H9 (cell line): Measurements from ENCODE around the gene TDRD3. TPM values are rescaled to one million over a fixed set of nuclear protein-coding genes. Genes with fewer than 3 reads are reported as not detected.
A peak's percentile ranks its signal among the peaks of the same experiment; 100 is the strongest.

Experiments used
- DNase-seq: peaks from one replicate; pipeline ENCODE4 v3.0.0-alpha.2; 2017
- H2AFZ ChIP-seq: one replicate; pipeline ENCODE4 v1.6.1; 2013; ENCODE audit warnings: mild to moderate bottlenecking, low read length, control low read depth, moderate library complexity
- H2AK5ac ChIP-seq: 2 replicates; pipeline ENCODE4 v1.6.1; 2013; ENCODE audit warnings: low read length, control low read depth, mixed read lengths; ENCODE audit not compliant: insufficient read length
- H2BK120ac ChIP-seq: one replicate; pipeline ENCODE4 v1.6.1; 2013; ENCODE audit warnings: low read depth, mild to moderate bottlenecking, low read length, control low read depth, inconsistent platforms; ENCODE audit not compliant: poor library complexity, severe bottlenecking
- H2BK12ac ChIP-seq: 2 replicates; pipeline ENCODE4 v1.6.1; 2013; ENCODE audit warnings: low read length, control low read depth, mixed read lengths, low read depth; ENCODE audit not compliant: insufficient read length
- H2BK15ac ChIP-seq: 2 replicates; pipeline ENCODE4 v1.6.1; 2013; ENCODE audit warnings: low read depth, low read length, control low read depth
- H2BK20ac ChIP-seq: one replicate; pipeline ENCODE4 v1.6.1; 2013; ENCODE audit warnings: low read depth, mild to moderate bottlenecking, low read length, control low read depth, inconsistent platforms; ENCODE audit not compliant: poor library complexity, severe bottlenecking
- H2BK5ac ChIP-seq: 2 replicates; pipeline ENCODE4 v1.6.1; 2013; ENCODE audit warnings: low read length, control low read depth, mixed read lengths; ENCODE audit not compliant: insufficient read length
- H3K14ac ChIP-seq: 2 replicates; pipeline ENCODE4 v1.6.1; 2013; ENCODE audit warnings: low read length, control low read depth; ENCODE audit not compliant: insufficient read depth
- H3K18ac ChIP-seq: 2 replicates; pipeline ENCODE4 v1.6.1; 2013; ENCODE audit warnings: low read depth, mild to moderate bottlenecking, mixed read lengths, low read length, control low read depth; ENCODE audit not compliant: insufficient read length
- H3K23ac ChIP-seq: 2 replicates; pipeline ENCODE4 v1.6.1; 2013; ENCODE audit warnings: low read length, control low read depth, mixed read lengths, low read depth; ENCODE audit not compliant: insufficient read length
- H3K23me2 ChIP-seq: 2 replicates; pipeline ENCODE4 v1.6.1; 2013; ENCODE audit warnings: low read depth, mild to moderate bottlenecking, mixed read lengths, low read length, control low read depth; ENCODE audit not compliant: insufficient read length, poor library complexity, severe bottlenecking
- H3K27ac ChIP-seq: 2 replicates; pipeline ENCODE4 v1.5.1; 2013; ENCODE audit warnings: low read length, control low read depth, mixed read lengths, low read depth; ENCODE audit not compliant: insufficient read length
- H3K27me3 ChIP-seq: 2 replicates; pipeline ENCODE4 v1.6.1; 2013; ENCODE audit warnings: low read length, control low read depth, inconsistent platforms; ENCODE audit not compliant: insufficient read depth
- H3K4ac ChIP-seq: 2 replicates; pipeline ENCODE4 v1.6.1; 2013; ENCODE audit warnings: low read depth, mild to moderate bottlenecking, control low read depth, inconsistent platforms, low read length, moderate library complexity
- H3K4me1 ChIP-seq: 2 replicates; pipeline ENCODE4 v1.6.1; 2013; ENCODE audit warnings: low read length, control low read depth, inconsistent platforms; ENCODE audit not compliant: insufficient read depth
- H3K4me2 ChIP-seq: 2 replicates; pipeline ENCODE4 v1.6.1; 2013; ENCODE audit warnings: low read length, control low read depth, mixed read lengths; ENCODE audit not compliant: insufficient read length, insufficient read depth
- H3K56ac ChIP-seq: 2 replicates; pipeline ENCODE4 v1.6.1; 2013; ENCODE audit warnings: low read depth, mild to moderate bottlenecking, mixed read lengths, low read length, control low read depth; ENCODE audit not compliant: insufficient read length
- H3K79me1 ChIP-seq: 2 replicates; pipeline ENCODE4 v1.6.1; 2013; ENCODE audit warnings: low read depth, mild to moderate bottlenecking, moderate library complexity, low read length, control low read depth, inconsistent platforms; ENCODE audit not compliant: insufficient read depth, poor library complexity, severe bottlenecking
- H3K79me2 ChIP-seq: 2 replicates; pipeline ENCODE4 v1.6.1; 2013; ENCODE audit warnings: low read length, control low read depth, inconsistent platforms; ENCODE audit not compliant: insufficient read depth
- H3K9ac ChIP-seq: 2 replicates; pipeline ENCODE4 v1.6.1; 2013; ENCODE audit warnings: low read length, control low read depth, mixed read lengths; ENCODE audit not compliant: insufficient read length; ENCODE audit errors: extremely low read depth
- H3K9me3 ChIP-seq: one replicate; pipeline ENCODE4 v1.6.1; 2013; ENCODE audit warnings: low read depth, low read length, inconsistent platforms; ENCODE audit not compliant: control insufficient read depth
- H3T11ph ChIP-seq: one replicate; pipeline ENCODE4 v1.6.1; 2013; ENCODE audit warnings: mild to moderate bottlenecking, low read length, control low read depth, inconsistent platforms
- H4K20me1 ChIP-seq: one replicate; pipeline ENCODE4 v1.6.1; 2013; ENCODE audit not compliant: control insufficient read depth, insufficient read length, insufficient read depth
- H4K5ac ChIP-seq: 2 replicates; pipeline ENCODE4 v1.6.1; 2013; ENCODE audit warnings: low read depth, mild to moderate bottlenecking, mixed read lengths, low read length, control low read depth; ENCODE audit not compliant: insufficient read length
- H4K8ac ChIP-seq: replicated peaks from 2 replicates; pipeline ENCODE4 v1.6.1; 2013; ENCODE audit warnings: low read length, control low read depth, mixed read lengths, low read depth; ENCODE audit not compliant: insufficient read length
- H4K91ac ChIP-seq: 2 replicates; pipeline ENCODE4 v1.6.1; 2013; ENCODE audit warnings: low read depth, mild to moderate bottlenecking, moderate library complexity, mixed read lengths, low read length, control low read depth; ENCODE audit not compliant: insufficient read length
- H3K27ac Mint-ChIP-seq, 3 experiments: 2 replicates in 2 of 3; 3 replicates in 1 of 3; pipeline ENCODE4 v1.8.0; 2020 to 2021; ENCODE audit warnings: mixed read lengths in 3 of 3, mild to moderate bottlenecking in 1 of 3, moderate library complexity in 1 of 3
- H3K27me3 Mint-ChIP-seq: 2 replicates; pipeline ENCODE4 v1.8.0; 2021; ENCODE audit warnings: low read depth, mild to moderate bottlenecking, moderate library complexity, mixed read lengths
- H3K36me3 Mint-ChIP-seq, 3 experiments: 2 replicates in 2 of 3; 3 replicates in 1 of 3; pipeline ENCODE4 v1.8.0; 2020 to 2021; ENCODE audit warnings: low read depth in 3 of 3, mixed read lengths in 3 of 3; ENCODE audit not compliant: insufficient read depth in 1 of 3
- H3K4me1 Mint-ChIP-seq, 2 experiments: 2 replicates each; pipeline ENCODE4 v1.8.0; 2020; ENCODE audit warnings: mixed read lengths in 2 of 2
- H3K4me3 Mint-ChIP-seq, 2 experiments: 2 replicates in 1 of 2; 3 replicates in 1 of 2; pipeline ENCODE4 v1.8.0; 2020 to 2021; ENCODE audit warnings: mild to moderate bottlenecking in 2 of 2, mixed read lengths in 2 of 2, moderate library complexity in 1 of 2
- H3K9me3 Mint-ChIP-seq, 2 experiments: 2 replicates in 1 of 2; 3 replicates in 1 of 2; pipeline ENCODE4 v1.8.0; 2020; ENCODE audit warnings: mild to moderate bottlenecking in 2 of 2, mixed read lengths in 2 of 2, moderate library complexity in 1 of 2
- WGBS: extraction: QIAGEN DNeasy Blood & Tissue Kit; methylation state at CpG from one replicate; pipeline ENCODE4 v1.1.7; 2013; ENCODE audit warnings: missing lambda C conversion rate, low lambda C conversion rate, mixed read lengths; ENCODE audit not compliant: insufficient read length; ENCODE audit errors: extremely low coverage; 5-methylcytosine and 5-hydroxymethylcytosine counted together
- total RNA-seq: library from RNA; stranded (reverse); gene quantifications from 2 replicates; pipeline ENCODE4 v1.2.1, GENCODE V29; 2021
- TF ChIP-seq, protein P1 (sequence below): fragments of 200-600 bp; sonication (generic); conservative IDR thresholded peaks from 3 replicates; pipeline ENCODE4 v1.8.0; 2021; ENCODE audit warnings: antibody characterized with exemption, mild to moderate bottlenecking

Gene TDRD3
- total RNA-seq, 1 experiment from 2014 or later: 16.1 TPM

DNA sequence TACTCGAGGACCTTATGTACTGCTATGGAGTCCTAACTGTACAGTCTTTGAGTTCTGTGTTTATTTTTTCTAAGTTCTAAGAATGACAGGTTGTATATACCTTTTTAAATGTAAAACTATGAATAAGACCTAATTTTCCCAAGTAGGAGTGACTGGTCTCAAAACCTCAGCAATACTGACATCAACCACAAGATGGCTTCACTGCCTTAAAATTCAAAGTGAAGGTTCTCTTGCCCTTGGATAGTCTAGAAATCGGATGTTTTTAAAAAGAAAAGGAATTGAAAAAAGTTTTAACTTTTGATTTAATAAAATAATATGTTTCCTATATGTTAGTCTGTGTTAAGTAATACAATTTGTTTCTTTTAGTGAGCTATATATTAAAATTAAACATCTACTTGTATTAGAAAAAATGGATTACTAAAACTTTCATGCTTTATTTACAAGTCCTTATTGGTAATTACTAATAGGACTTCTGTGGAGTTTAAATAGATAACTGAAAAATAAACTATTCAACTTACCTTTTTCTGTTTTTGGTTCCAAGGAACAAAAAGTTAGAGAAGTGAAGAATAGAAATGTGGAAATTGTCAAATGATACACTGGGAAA lies 52.0 kb downstream of the TDRD3 start:
- Histone ChIP-seq H3T11ph (no peak overlapping the region), H2AK5ac (no peak overlapping the region), H2BK12ac (no peak overlapping the region), H3K56ac (no peak overlapping the region), H3K23me2 (no peaks in the 10 kb centered on the region), H4K20me1 (no peaks in the 10 kb centered on the region), H3K9ac (no peak overlapping the region), H3K23ac (no peak overlapping the region), H2BK20ac (no peak overlapping the region), H4K5ac (no peak overlapping the region), H3K27me3 (no peaks in the 10 kb centered on the region), H4K91ac (no peak overlapping the region), H3K79me1 (no peaks in the 10 kb centered on the region), H2AFZ (no peak overlapping the region), H3K79me2 (no peaks in the 10 kb centered on the region), H2BK5ac (no peak overlapping the region), H3K18ac (no peak overlapping the region), H3K4me2 (no peak overlapping the region), H3K4me1 (peaks cover 3% of the 10 kb centered on the region; the same call in 1 of the 2 replicates), H3K27ac (no peak overlapping the region), H3K9me3 (no peaks in the 10 kb centered on the region), H4K8ac (no peak overlapping the region), H3K14ac (no peak overlapping the region), H2BK120ac (no peak overlapping the region), H2BK15ac (no peak overlapping the region), H3K4ac (no peak overlapping the region)
- TF ChIP-seq, protein P1, sequence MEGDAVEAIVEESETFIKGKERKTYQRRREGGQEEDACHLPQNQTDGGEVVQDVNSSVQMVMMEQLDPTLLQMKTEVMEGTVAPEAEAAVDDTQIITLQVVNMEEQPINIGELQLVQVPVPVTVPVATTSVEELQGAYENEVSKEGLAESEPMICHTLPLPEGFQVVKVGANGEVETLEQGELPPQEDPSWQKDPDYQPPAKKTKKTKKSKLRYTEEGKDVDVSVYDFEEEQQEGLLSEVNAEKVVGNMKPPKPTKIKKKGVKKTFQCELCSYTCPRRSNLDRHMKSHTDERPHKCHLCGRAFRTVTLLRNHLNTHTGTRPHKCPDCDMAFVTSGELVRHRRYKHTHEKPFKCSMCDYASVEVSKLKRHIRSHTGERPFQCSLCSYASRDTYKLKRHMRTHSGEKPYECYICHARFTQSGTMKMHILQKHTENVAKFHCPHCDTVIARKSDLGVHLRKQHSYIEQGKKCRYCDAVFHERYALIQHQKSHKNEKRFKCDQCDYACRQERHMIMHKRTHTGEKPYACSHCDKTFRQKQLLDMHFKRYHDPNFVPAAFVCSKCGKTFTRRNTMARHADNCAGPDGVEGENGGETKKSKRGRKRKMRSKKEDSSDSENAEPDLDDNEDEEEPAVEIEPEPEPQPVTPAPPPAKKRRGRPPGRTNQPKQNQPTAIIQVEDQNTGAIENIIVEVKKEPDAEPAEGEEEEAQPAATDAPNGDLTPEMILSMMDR: peak; percentile 83
- DNase-seq: no peak
- Mint-ChIP-seq H3K4me1 (peaks cover 4 to 8% of the 10 kb centered on the region in 2 experiments), H3K9me3 (no peaks in the 10 kb centered on the region), H3K36me3 (no peaks in the 10 kb centered on the region), H3K27ac (no peak overlapping the region), H3K4me3 (no peak overlapping the region), H3K27me3 (no peaks in the 10 kb centered on the region)
- no CpG with 5 or more reads among the region's 2 CpGs for WGBS
